ENCODE measurements around the gene PLOD3.

PLOD3 gene

DNA sequence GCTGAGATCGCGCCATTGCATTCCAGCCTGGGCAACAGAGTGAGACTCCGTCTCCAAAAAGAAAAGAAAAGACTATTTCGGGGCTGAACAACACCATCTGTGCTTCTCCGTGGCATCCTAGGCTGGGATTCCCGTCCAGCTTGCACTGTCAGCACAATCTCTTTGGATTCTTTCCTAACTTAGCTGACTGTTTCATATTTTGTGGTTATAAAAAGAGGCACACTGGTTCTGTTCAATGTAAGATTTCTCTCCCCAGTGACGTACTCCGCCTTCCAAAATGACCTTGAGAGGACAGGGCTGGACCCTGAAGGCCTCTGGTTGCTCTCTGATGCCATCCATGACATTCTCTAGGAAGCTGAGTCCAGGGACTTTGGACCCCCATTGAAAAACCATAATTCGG is 9.3 kb upstream of the PLOD3 start:
- Histone ChIP-seq H3K4me1 (ENCODE audit: control insufficient read depth, insufficient read depth, low read length) (peaks cover 2% of the 10 kb centered on the region), H3K27ac (ENCODE audit: insufficient read depth, low read depth, low read length, poor library complexity, severe bottlenecking) (no peak overlapping the region), H3K4me3 (ENCODE audit: insufficient read depth, low read depth, low read length) (no peak overlapping the region), H3K27me3 (ENCODE audit: control insufficient read depth, insufficient read depth, low read length, poor library complexity, severe bottlenecking) (no peaks in the 10 kb centered on the region), H3K9me3 (ENCODE audit: control insufficient read depth, low read length) (no peaks in the 10 kb centered on the region), H3K36me3 (ENCODE audit: control insufficient read depth, insufficient read depth, low read length) (peaks cover 7% of the 10 kb centered on the region)
- 93% methylated on average over 9 of the region's 9 CpGs for WGBS, 2 experiments

DNA sequence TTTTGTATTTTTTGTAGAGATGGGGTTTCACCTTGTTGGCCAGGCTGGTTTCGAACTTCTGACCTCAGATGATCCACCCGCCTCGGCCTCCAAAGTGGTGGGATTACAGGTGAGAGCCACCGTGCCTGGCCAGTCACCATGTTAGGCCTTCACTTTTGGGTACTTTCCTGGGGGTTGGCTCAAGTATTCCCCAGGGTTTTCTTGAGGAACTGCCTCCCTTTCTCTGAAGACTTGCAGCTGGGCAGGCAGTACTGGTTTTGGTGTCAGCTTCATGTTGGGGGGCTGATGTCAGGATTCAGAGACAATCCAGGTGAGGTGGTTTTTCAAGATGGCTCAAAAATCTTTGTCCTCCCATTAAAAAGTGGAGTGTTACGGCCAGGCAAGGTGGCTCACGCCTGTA is 8.3 kb upstream of the PLOD3 start:
- H3K36me3 ChIP-seq (ENCODE audit: control insufficient read depth, insufficient read depth, low read length) = peaks cover 7% of the 10 kb centered on the region
- no peak overlapping the region for H3K4me3 ChIP-seq (ENCODE audit: insufficient read depth, low read depth, low read length)
- no peaks in the 10 kb centered on the region for H3K9me3 ChIP-seq (ENCODE audit: control insufficient read depth, low read length)
- H3K27me3 ChIP-seq (ENCODE audit: control insufficient read depth, insufficient read depth, low read length, poor library complexity, severe bottlenecking) = no peaks in the 10 kb centered on the region
- H3K4me1 ChIP-seq (ENCODE audit: control insufficient read depth, insufficient read depth, low read length) = no peaks in the 10 kb centered on the region
- H3K27ac ChIP-seq (ENCODE audit: insufficient read depth, low read depth, low read length, poor library complexity, severe bottlenecking) = no peak overlapping the region
- WGBS, 2 experiments = 88 to 95% methylated on average over 6 of the region's 6 CpGs

DNA sequence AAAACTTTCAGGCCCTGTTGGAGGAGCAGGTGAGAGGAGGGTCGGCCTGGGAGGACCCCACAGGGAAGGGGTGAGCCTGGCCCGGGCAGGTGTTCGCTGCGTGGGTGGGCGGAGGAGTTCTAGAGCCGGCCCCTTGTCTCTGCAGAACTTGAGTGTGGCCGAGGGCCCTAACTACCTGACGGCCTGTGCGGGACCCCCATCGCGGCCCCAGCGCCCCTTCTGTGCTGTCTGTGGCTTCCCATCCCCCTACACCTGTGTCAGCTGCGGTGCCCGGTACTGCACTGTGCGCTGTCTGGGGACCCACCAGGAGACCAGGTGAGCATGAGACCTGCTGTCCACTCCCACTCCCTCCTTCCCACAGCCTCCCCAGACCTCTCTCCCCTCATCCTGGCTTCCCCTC is 6.1 kb upstream of the PLOD3 start:
- H3K36me3 ChIP-seq (ENCODE audit: control insufficient read depth, insufficient read depth, low read length) = peaks cover 7% of the 10 kb centered on the region
- no peaks in the 10 kb centered on the region for H3K27me3 ChIP-seq (ENCODE audit: control insufficient read depth, insufficient read depth, low read length, poor library complexity, severe bottlenecking)
- WGBS, 2 experiments = 95 to 98% methylated on average over 15 of the region's 15 CpGs

GRCh38 chr7:101222275-101222830 is 5.0 kb upstream of the PLOD3 start:
- peaks cover 7% of the 10 kb centered on the region for H3K36me3 ChIP-seq (ENCODE audit: control insufficient read depth, insufficient read depth, low read length)
- WGBS, 2 experiments = 90 to 91% methylated on average over 27 of the region's 27 CpGs
- no peaks in the 10 kb centered on the region for H3K9me3 ChIP-seq (ENCODE audit: control insufficient read depth, low read length)
- no peak overlapping the region for H3K4me3 ChIP-seq (ENCODE audit: insufficient read depth, low read depth, low read length)
- H3K27me3 ChIP-seq (ENCODE audit: control insufficient read depth, insufficient read depth, low read length, poor library complexity, severe bottlenecking) = no peaks in the 10 kb centered on the region
- peaks cover 5% of the 10 kb centered on the region for H3K4me1 ChIP-seq (ENCODE audit: control insufficient read depth, insufficient read depth, low read length)
- H3K27ac ChIP-seq (ENCODE audit: insufficient read depth, low read depth, low read length, poor library complexity, severe bottlenecking) = no peak overlapping the region

More for the DNA sequence above, 6.1 kb upstream of the PLOD3 start:
- Histone ChIP-seq H3K4me3 (ENCODE audit: insufficient read depth, low read depth, low read length) (no peak overlapping the region), H3K4me1 (ENCODE audit: control insufficient read depth, insufficient read depth, low read length) (peaks cover 5% of the 10 kb centered on the region), H3K9me3 (ENCODE audit: control insufficient read depth, low read length) (no peaks in the 10 kb centered on the region), H3K27ac (ENCODE audit: insufficient read depth, low read depth, low read length, poor library complexity, severe bottlenecking) (no peak overlapping the region)

- no peaks in the 10 kb centered on the region for H3K9me3 ChIP-seq (ENCODE audit: control insufficient read depth, low read length)
- H3K4me1 ChIP-seq (ENCODE audit: control insufficient read depth, insufficient read depth, low read length) = peaks cover 14% of the 10 kb centered on the region
- no peaks in the 10 kb centered on the region for H3K27me3 ChIP-seq (ENCODE audit: control insufficient read depth, insufficient read depth, low read length, poor library complexity, severe bottlenecking)
- WGBS, 2 experiments = 92 to 97% methylated on average over 5 of the region's 5 CpGs
- H3K27ac ChIP-seq (ENCODE audit: insufficient read depth, low read depth, low read length, poor library complexity, severe bottlenecking) = no peak overlapping the region
- H3K36me3 ChIP-seq (ENCODE audit: control insufficient read depth, insufficient read depth, low read length) = peaks cover 10% of the 10 kb centered on the region
- H3K4me3 ChIP-seq (ENCODE audit: insufficient read depth, low read depth, low read length) = no peak overlapping the region
Observed at GRCh38 chr7:101220295-101220694, 2.9 kb upstream of the PLOD3 start.

DNA sequence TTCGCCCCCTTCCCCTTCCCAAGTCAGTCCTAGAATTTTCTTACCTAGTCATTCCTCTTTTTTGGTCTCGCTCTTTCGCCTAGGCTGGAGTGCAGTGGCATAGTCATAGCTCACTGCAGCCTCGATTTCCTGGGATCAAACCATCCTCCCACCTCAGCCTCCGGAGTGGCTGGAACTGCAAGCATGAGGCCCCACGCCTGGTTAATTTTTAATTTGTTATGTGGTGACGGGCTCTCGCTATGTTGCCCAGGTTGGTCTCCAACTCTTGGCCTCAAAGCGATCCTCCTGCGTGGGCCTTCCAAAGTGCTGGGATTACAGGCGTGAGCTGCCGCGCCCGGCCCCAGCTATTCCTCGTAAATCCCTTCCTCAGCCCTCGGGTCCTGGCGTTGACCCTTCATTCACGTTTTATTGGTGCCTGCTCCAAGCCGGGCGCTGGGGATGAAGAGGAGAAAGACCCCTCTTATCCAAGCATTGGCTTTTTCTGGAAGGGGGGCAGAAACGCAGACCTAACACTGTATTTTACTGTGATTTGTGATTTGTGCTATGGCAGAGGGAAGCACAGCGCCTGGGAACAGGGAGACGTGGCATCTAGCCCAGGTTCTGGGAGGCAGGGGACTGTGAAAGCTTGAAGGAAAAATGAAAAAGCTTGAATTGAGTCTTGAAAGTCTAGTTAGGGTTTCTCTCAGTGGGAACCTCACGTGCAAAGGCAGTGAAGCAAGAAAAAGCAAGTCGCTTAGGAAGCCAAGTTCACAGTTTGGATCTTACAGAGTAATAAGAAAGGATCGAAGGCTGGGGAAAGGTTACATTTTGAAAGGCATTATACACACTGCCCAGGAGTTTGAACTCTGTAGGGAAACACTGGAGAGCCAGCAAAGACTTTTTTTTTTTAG is 1.1 kb upstream of the PLOD3 start:
- H3K27ac ChIP-seq (ENCODE audit: insufficient read depth, low read depth, low read length, poor library complexity, severe bottlenecking) = no peak overlapping the region
- WGBS, 2 experiments = 13 to 14% methylated on average over 26 of the region's 26 CpGs
- no peaks in the 10 kb centered on the region for H3K9me3 ChIP-seq (ENCODE audit: control insufficient read depth, low read length)
- peak overlapping the region; percentile 69 for H3K4me3 ChIP-seq (ENCODE audit: insufficient read depth, low read depth, low read length)
- H3K36me3 ChIP-seq (ENCODE audit: control insufficient read depth, insufficient read depth, low read length) = peaks cover 4% of the 10 kb centered on the region
- H3K4me1 ChIP-seq (ENCODE audit: control insufficient read depth, insufficient read depth, low read length) = peaks cover 14% of the 10 kb centered on the region
- no peaks in the 10 kb centered on the region for H3K27me3 ChIP-seq (ENCODE audit: control insufficient read depth, insufficient read depth, low read length, poor library complexity, severe bottlenecking)

- Histone ChIP-seq H3K4me1 (ENCODE audit: control insufficient read depth, insufficient read depth, low read length) (peaks cover 14% of the 10 kb centered on the region), H3K27ac (ENCODE audit: insufficient read depth, low read depth, low read length, poor library complexity, severe bottlenecking) (peak overlapping the region; percentile 8), H3K27me3 (ENCODE audit: control insufficient read depth, insufficient read depth, low read length, poor library complexity, severe bottlenecking) (no peaks in the 10 kb centered on the region), H3K36me3 (ENCODE audit: control insufficient read depth, insufficient read depth, low read length) (peaks cover 3% of the 10 kb centered on the region), H3K9me3 (ENCODE audit: control insufficient read depth, low read length) (no peaks in the 10 kb centered on the region), H3K4me3 (ENCODE audit: insufficient read depth, low read depth, low read length) (peak overlapping the region; percentile 69)
- WGBS, 2 experiments = 1 to 2% methylated on average over 34 of the region's 34 CpGs
Observed at GRCh38 chr7:101216860-101217387, 457 bp downstream of the PLOD3 start.

- Histone ChIP-seq H3K9me3 (ENCODE audit: control insufficient read depth, low read length) (no peaks in the 10 kb centered on the region), H3K4me3 (ENCODE audit: insufficient read depth, low read depth, low read length) (peak overlapping the region; percentile 69), H3K36me3 (ENCODE audit: control insufficient read depth, insufficient read depth, low read length) (peaks cover 3% of the 10 kb centered on the region), H3K27ac (ENCODE audit: insufficient read depth, low read depth, low read length, poor library complexity, severe bottlenecking) (no peak overlapping the region), H3K4me1 (ENCODE audit: control insufficient read depth, insufficient read depth, low read length) (peaks cover 14% of the 10 kb centered on the region), H3K27me3 (ENCODE audit: control insufficient read depth, insufficient read depth, low read length, poor library complexity, severe bottlenecking) (no peaks in the 10 kb centered on the region)
- 68 to 71% methylated on average over 31 of the region's 31 CpGs for WGBS, 2 experiments
Observed at GRCh38 chr7:101216001-101216859, 1.2 kb downstream of the PLOD3 start.

- 91 to 92% methylated on average over 8 of the region's 8 CpGs for WGBS, 2 experiments
- no peak overlapping the region for H3K4me3 ChIP-seq (ENCODE audit: insufficient read depth, low read depth, low read length)
- H3K4me1 ChIP-seq (ENCODE audit: control insufficient read depth, insufficient read depth, low read length) = peaks cover 8% of the 10 kb centered on the region
- H3K27me3 ChIP-seq (ENCODE audit: control insufficient read depth, insufficient read depth, low read length, poor library complexity, severe bottlenecking) = no peaks in the 10 kb centered on the region
- H3K27ac ChIP-seq (ENCODE audit: insufficient read depth, low read depth, low read length, poor library complexity, severe bottlenecking) = no peak overlapping the region
- H3K36me3 ChIP-seq (ENCODE audit: control insufficient read depth, insufficient read depth, low read length) = peaks cover 3% of the 10 kb centered on the region
- H3K9me3 ChIP-seq (ENCODE audit: control insufficient read depth, low read length) = no peaks in the 10 kb centered on the region
Observed at GRCh38 chr7:101212014-101212413, 5.4 kb downstream of the PLOD3 start.

GRCh38 chr7:101211501-101211900 is 5.9 kb downstream of the PLOD3 start:
- peaks cover 3% of the 10 kb centered on the region for H3K36me3 ChIP-seq (ENCODE audit: control insufficient read depth, insufficient read depth, low read length)
- no peak overlapping the region for H3K27ac ChIP-seq (ENCODE audit: insufficient read depth, low read depth, low read length, poor library complexity, severe bottlenecking)
- no peaks in the 10 kb centered on the region for H3K27me3 ChIP-seq (ENCODE audit: control insufficient read depth, insufficient read depth, low read length, poor library complexity, severe bottlenecking)
- H3K4me3 ChIP-seq (ENCODE audit: insufficient read depth, low read depth, low read length) = no peak overlapping the region
- no peaks in the 10 kb centered on the region for H3K9me3 ChIP-seq (ENCODE audit: control insufficient read depth, low read length)
- peaks cover 5% of the 10 kb centered on the region for H3K4me1 ChIP-seq (ENCODE audit: control insufficient read depth, insufficient read depth, low read length)
- WGBS, 2 experiments = 96 to 97% methylated on average over 24 of the region's 24 CpGs
